K562 (cell line): ENCODE measurements around the gene COMTD1. TPM values are rescaled to one million over a fixed set of nuclear protein-coding genes. Genes with fewer than 3 reads are reported as not detected.
A peak's percentile ranks its signal among the peaks of the same experiment; 100 is the strongest.

Experiments
- BHLHE40 ChIP-seq: IDR thresholded peaks from 2 replicates; pipeline ENCODE4 v1.6.1; 2011; ENCODE audit warnings: low read length, improper control_type of control experiment
- CBX3 ChIP-seq, 2 experiments: IDR thresholded peaks; 1 replicate in 1 of 2; 2 replicates in 1 of 2; pipeline ENCODE4 v1.6.1; 2012; ENCODE audit warnings: inconsistent platforms in 2 of 2, low read length in 2 of 2, borderline replicate concordance in 1 of 2, control low read depth in 1 of 2
- CEBPG ChIP-seq, 3 experiments: fragments of 200-800 bp in 1 of 3; sonication (Bioruptor generic) in 1 of 3; sonication (generic) in 1 of 3; formaldehyde crosslinking in 1 of 3; IDR thresholded peaks in 2 of 3; conservative IDR thresholded peaks in 1 of 3; 2 replicates each; pipeline versions ENCODE4 v1.6.1 to v1.8.0; 2016 to 2022; ENCODE audit warnings: missing compliant biosample characterization in 2 of 3, missing genetic modification characterization in 2 of 3, mild to moderate bottlenecking in 1 of 3, missing genetic modification reagents in 1 of 3
- CSDE1 ChIP-seq, 2 experiments: fragments of 450-650 bp; IDR thresholded peaks; 2 replicates each; pipeline ENCODE4 v1.6.1; 2016; ENCODE audit warnings: mild to moderate bottlenecking in 1 of 2
- EGR1 ChIP-seq: fragments of 450-650 bp; conservative IDR thresholded peaks from 2 replicates; pipeline ENCODE4 v1.6.1; 2017; ENCODE audit warnings: mild to moderate bottlenecking
- FOSL1 ChIP-seq: fragments of 200-800 bp; sonication (Bioruptor generic); conservative IDR thresholded peaks from 2 replicates; pipeline ENCODE4 v1.6.1; 2016; ENCODE audit warnings: missing genetic modification characterization, missing compliant biosample characterization
- HDAC2 ChIP-seq: fragments of 450-650 bp; IDR thresholded peaks from 2 replicates; pipeline ENCODE4 v1.6.1; 2016; ENCODE audit warnings: mild to moderate bottlenecking
- KLF13 ChIP-seq: fragments of 450-650 bp; IDR thresholded peaks from 2 replicates; pipeline ENCODE4 v1.6.1; 2016; ENCODE audit warnings: missing genetic modification characterization, low read depth, mild to moderate bottlenecking, missing compliant biosample characterization, moderate library complexity, borderline replicate concordance
- NR2F6 ChIP-seq: fragments of 450-650 bp; formaldehyde crosslinking; IDR thresholded peaks from 2 replicates; pipeline ENCODE4 v1.4.0; 2020; ENCODE audit warnings: mild to moderate bottlenecking
- NRF1 ChIP-seq, 2 experiments: fragments of 450-650 bp; IDR thresholded peaks in 1 of 2; conservative IDR thresholded peaks in 1 of 2; 2 replicates each; pipeline ENCODE4 v1.6.1; 2014; ENCODE audit warnings: mild to moderate bottlenecking in 2 of 2
- POLR2AphosphoS2 ChIP-seq: IDR thresholded peaks from 2 replicates; pipeline ENCODE4 v1.6.1; 2012; ENCODE audit warnings: low read length, improper control_type of control experiment
- POLR2AphosphoS5 ChIP-seq: IDR thresholded peaks from 2 replicates; pipeline ENCODE4 v1.6.1; 2011; ENCODE audit warnings: mild to moderate bottlenecking, low read depth, low read length, moderate library complexity; ENCODE audit not compliant: control insufficient read depth, insufficient read depth
- RHOXF2B ChIP-seq: fragments of 250-450 bp; sonication (Bioruptor Pico); conservative IDR thresholded peaks from 2 replicates; pipeline ENCODE4 v1.5.1; 2021
- SRSF9 ChIP-seq: fragments of 200-400 bp; formaldehyde crosslinking; IDR thresholded peaks from 2 replicates; pipeline ENCODE4 v1.6.1; 2017; ENCODE audit warnings: low read depth, low read length, borderline replicate concordance
- TEAD4 ChIP-seq, 2 experiments: sonication (generic) in 1 of 2; formaldehyde crosslinking in 1 of 2; IDR thresholded peaks; 2 replicates each; pipeline versions ENCODE4 v1.6.1 to v1.8.0; 2012 to 2022; ENCODE audit warnings: borderline replicate concordance in 1 of 2, inconsistent platforms in 1 of 2, low read length in 1 of 2, mild to moderate bottlenecking in 1 of 2, missing genetic modification reagents in 1 of 2
- ZNF583 ChIP-seq: fragments of 250-450 bp; sonication (Bioruptor Pico); IDR thresholded peaks from 2 replicates; pipeline ENCODE4 v1.4.0; 2020
- polyA plus RNA-seq, 8 experiments: library from polyadenylated mRNA; depleted of rRNA in 4 of 8; stranded (reverse) in 5 of 8; unstranded in 3 of 8; fragments of >200 nt; fragmentation: Nextera tagmentation in 2 of 8; fragmentation: Illumina TruSeq in 1 of 8; extraction: Ambion mirVana in 2 of 8; extraction: Trizol in 1 of 8; gene quantifications; 2 replicates each; pipeline versions ENCODE4 v1.2.1 to v1.2.3, GENCODE V29; 2011 to 2014; ENCODE audit warnings: inconsistent platforms in 1 of 8, missing spikeins in 1 of 8
- total RNA-seq, 7 experiments: library from RNA; depleted of rRNA in 6 of 7; stranded (reverse); fragments of >200 nt in 6 of 7; fragmentation: Illumina TruSeq in 2 of 7; extraction: Trizol in 2 of 7; gene quantifications; 2 replicates each; pipeline versions ENCODE4 v1.2.1 to v1.2.3, GENCODE V29; 2011 to 2021; ENCODE audit warnings: low replicate concordance in 1 of 7
- TF ChIP-seq, protein P1 (sequence below): fragments of 450-650 bp; IDR thresholded peaks from 2 replicates; pipeline ENCODE4 v1.6.1; 2016; ENCODE audit warnings: missing biosample characterization, missing genetic modification characterization
- TF ChIP-seq, protein P2 (sequence below): sonication (generic); formaldehyde crosslinking; IDR thresholded peaks from 2 replicates; pipeline ENCODE4 v1.8.0; 2022; ENCODE audit warnings: missing genetic modification reagents, mild to moderate bottlenecking, borderline replicate concordance
- TF ChIP-seq, protein P3 (sequence below): sonication (generic); formaldehyde crosslinking; IDR thresholded peaks from 2 replicates; pipeline ENCODE4 v1.9.0; 2022; ENCODE audit warnings: mild to moderate bottlenecking, missing genetic modification reagents
- TF ChIP-seq, protein P4 (sequence below): sonication (generic); formaldehyde crosslinking; IDR thresholded peaks from 2 replicates; pipeline ENCODE4 v1.8.0; 2023; ENCODE audit warnings: mild to moderate bottlenecking, missing genetic modification reagents

COMTD1 gene
- total and polyA plus RNA-seq, 9 of the 15 experiments (the other 6 are each of a cell fraction or from before 2014, with no cell fraction given): 0.41 to 112 (median 13.7) TPM

DNA sequence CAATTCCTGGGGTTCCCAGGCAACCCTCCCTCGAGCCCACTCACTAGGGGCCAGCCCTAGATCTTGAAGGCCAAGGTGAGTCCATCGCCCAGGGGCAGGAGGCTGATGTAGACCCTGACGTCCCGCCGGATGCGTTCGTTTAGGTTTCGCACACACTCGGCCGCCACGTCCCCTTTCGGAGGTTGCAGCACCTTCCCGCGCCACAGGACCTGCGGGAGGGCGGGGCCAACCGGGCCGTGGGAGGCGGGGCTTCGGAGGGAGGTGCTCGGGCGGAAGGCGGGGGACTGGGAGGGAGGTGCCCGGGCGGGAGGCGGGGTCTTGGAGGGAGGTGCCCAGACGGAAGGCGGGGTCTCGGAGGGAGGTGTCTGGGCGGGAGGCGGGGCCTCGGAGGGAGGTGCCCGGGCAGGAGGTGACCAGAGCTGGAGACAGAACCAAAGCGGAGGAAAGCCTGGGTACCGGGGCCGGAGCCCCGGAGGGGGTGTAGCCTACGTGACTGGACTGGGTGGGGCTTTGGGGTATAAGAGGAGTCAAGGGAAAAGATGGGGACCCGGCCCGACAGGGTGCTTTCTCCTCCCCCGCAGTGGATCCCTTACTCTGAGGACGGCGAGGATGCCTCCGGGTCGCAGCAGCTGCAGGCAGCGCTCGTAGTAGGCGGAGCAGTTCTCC is 1.6 kb downstream of the COMTD1 start (continued):
- TF ChIP-seq, protein P1, sequence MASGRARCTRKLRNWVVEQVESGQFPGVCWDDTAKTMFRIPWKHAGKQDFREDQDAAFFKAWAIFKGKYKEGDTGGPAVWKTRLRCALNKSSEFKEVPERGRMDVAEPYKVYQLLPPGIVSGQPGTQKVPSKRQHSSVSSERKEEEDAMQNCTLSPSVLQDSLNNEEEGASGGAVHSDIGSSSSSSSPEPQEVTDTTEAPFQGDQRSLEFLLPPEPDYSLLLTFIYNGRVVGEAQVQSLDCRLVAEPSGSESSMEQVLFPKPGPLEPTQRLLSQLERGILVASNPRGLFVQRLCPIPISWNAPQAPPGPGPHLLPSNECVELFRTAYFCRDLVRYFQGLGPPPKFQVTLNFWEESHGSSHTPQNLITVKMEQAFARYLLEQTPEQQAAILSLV: 0 out of 2 replicates have a peak, but pooled peaks have one; percentile 35
- no peak for TF ChIP-seq KLF13 (tag)
- no peak for TF ChIP-seq ZNF583 (CRISPR knock-in tag)
- TF ChIP-seq CBX3 (IDR thresholded peaks at IDR 0.05; ENCODE audit: borderline replicate concordance in 1 of 2, low read length in 2 of 2): no peak
- no peak for TF ChIP-seq SRSF9
- no peak; the same call in none of the 2 replicates for TF ChIP-seq CEBPG (CRISPR knock-in tag; IDR thresholded peaks at IDR 0.05)
- no peak for TF ChIP-seq CEBPG (tag; conservative IDR thresholded peaks at IDR 0.05 in 1 of 2, IDR thresholded peaks at IDR 0.05 in 1 of 2)
- no peak for TF ChIP-seq BHLHE40
- TF ChIP-seq, protein P2, sequence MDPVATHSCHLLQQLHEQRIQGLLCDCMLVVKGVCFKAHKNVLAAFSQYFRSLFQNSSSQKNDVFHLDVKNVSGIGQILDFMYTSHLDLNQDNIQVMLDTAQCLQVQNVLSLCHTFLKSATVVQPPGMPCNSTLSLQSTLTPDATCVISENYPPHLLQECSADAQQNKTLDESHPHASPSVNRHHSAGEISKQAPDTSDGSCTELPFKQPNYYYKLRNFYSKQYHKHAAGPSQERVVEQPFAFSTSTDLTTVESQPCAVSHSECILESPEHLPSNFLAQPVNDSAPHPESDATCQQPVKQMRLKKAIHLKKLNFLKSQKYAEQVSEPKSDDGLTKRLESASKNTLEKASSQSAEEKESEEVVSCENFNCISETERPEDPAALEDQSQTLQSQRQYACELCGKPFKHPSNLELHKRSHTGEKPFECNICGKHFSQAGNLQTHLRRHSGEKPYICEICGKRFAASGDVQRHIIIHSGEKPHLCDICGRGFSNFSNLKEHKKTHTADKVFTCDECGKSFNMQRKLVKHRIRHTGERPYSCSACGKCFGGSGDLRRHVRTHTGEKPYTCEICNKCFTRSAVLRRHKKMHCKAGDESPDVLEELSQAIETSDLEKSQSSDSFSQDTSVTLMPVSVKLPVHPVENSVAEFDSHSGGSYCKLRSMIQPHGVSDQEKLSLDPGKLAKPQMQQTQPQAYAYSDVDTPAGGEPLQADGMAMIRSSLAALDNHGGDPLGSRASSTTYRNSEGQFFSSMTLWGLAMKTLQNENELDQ (CRISPR knock-in tag): no peak
- TF ChIP-seq EGR1: peak; percentile 80
- no peak for TF ChIP-seq NR2F6 (CRISPR knock-in tag)
- peak; percentile 26; the same call in 1 of the 2 replicates for TF ChIP-seq HDAC2
- TF ChIP-seq TEAD4 (IDR thresholded peaks at IDR 0.05; ENCODE audit: low read length): no peak
- TF ChIP-seq TEAD4 (CRISPR knock-in tag; IDR thresholded peaks at IDR 0.05; ENCODE audit: borderline replicate concordance): no peak
- TF ChIP-seq CSDE1 (IDR thresholded peaks at IDR 0.05): no peak
- TF ChIP-seq NRF1 (conservative IDR thresholded peaks at IDR 0.05 in 1 of 2, IDR thresholded peaks at IDR 0.05 in 1 of 2): peak; percentile 66 to 72
- TF ChIP-seq, protein P3, sequence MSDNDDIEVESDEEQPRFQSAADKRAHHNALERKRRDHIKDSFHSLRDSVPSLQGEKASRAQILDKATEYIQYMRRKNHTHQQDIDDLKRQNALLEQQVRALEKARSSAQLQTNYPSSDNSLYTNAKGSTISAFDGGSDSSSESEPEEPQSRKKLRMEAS (CRISPR knock-in tag): peak; percentile 52; the same call in 1 of the 2 replicates
- TF ChIP-seq POLR2AphosphoS2: no peak
- no peak for TF ChIP-seq FOSL1
- TF ChIP-seq POLR2AphosphoS5: peak; percentile 78; the same call in 1 of the 2 replicates
- TF ChIP-seq, protein P4, sequence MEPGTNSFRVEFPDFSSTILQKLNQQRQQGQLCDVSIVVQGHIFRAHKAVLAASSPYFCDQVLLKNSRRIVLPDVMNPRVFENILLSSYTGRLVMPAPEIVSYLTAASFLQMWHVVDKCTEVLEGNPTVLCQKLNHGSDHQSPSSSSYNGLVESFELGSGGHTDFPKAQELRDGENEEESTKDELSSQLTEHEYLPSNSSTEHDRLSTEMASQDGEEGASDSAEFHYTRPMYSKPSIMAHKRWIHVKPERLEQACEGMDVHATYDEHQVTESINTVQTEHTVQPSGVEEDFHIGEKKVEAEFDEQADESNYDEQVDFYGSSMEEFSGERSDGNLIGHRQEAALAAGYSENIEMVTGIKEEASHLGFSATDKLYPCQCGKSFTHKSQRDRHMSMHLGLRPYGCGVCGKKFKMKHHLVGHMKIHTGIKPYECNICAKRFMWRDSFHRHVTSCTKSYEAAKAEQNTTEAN (CRISPR knock-in tag): peak; percentile 71; the same call in 1 of the 2 replicates
- TF ChIP-seq RHOXF2B: no peak
